ENCODE measurements around the gene THY1.

THY1 gene

DNA sequence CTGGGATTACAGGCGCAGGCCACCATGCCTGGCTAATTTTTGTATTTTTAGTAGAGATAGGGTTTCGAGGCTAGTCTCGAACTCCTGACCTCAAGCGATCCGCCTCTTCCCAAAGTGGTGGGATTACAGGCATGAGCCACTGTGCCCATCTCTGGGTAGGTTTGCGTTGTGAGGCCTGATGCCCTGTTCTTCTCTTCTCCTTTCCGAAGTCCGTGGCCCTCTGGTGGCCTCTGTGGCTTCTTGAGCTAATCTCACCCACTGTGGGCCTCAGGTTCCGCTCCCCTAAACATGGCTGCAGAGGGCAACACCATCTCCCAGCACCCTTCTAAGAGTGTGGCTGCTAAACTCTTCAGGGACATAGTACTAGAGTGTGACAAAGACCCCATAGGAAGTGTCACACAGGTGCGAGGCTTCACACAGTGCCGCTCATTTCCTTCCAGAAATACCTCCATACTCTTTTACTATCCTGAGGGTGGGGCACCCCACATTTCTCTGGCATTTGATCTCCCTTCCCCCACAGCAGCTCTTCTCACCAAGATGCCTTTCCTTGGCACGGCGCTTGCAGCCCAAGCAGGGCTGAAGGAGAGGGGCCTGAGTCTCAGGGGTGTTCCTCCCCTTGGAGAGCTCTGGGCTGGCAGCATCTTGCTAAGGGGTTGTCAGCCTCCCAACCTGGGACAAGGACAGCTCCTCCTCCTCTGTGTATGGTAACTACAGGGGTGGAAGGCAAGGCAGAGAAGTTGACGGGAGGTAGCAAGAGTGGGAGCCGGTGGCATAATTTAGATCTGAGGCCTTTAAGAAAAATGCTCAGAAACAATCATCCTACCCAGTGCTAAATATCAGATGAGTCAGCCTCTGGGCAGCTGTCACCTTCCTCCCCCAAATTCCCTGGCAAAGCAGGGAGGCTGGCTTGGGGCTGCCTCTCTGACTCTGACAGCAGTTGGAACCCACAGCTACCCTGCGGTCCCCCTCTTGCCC, 6.1 kb downstream of the THY1 start:
- no peaks in the 10 kb centered on the region for H3K9me2 ChIP-seq (replicated peaks; ENCODE audit: control insufficient read depth, low read length)
- H3K4me3 ChIP-seq (ENCODE audit: low read length), result no peak overlapping the region
- H3K9me3 ChIP-seq (ENCODE audit: control insufficient read depth, insufficient read depth, low read length), result no peaks in the 10 kb centered on the region
- TF ChIP-seq, protein P1, sequence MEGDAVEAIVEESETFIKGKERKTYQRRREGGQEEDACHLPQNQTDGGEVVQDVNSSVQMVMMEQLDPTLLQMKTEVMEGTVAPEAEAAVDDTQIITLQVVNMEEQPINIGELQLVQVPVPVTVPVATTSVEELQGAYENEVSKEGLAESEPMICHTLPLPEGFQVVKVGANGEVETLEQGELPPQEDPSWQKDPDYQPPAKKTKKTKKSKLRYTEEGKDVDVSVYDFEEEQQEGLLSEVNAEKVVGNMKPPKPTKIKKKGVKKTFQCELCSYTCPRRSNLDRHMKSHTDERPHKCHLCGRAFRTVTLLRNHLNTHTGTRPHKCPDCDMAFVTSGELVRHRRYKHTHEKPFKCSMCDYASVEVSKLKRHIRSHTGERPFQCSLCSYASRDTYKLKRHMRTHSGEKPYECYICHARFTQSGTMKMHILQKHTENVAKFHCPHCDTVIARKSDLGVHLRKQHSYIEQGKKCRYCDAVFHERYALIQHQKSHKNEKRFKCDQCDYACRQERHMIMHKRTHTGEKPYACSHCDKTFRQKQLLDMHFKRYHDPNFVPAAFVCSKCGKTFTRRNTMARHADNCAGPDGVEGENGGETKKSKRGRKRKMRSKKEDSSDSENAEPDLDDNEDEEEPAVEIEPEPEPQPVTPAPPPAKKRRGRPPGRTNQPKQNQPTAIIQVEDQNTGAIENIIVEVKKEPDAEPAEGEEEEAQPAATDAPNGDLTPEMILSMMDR (IDR thresholded peaks at IDR 0.05; ENCODE audit: low read depth, low read length, poor library complexity, severe bottlenecking), result no peak
- H3K79me2 ChIP-seq (ENCODE audit: control insufficient read depth, low read length), result no peaks in the 10 kb centered on the region
- H3K27ac ChIP-seq (ENCODE audit: low read depth, low read length), result no peak overlapping the region
- H3K36me3 ChIP-seq (ENCODE audit: control insufficient read depth, low read length), result no peaks in the 10 kb centered on the region
- peaks cover 23% of the 10 kb centered on the region for H3K4me1 ChIP-seq (ENCODE audit: control insufficient read depth, low read length)
- peaks cover 7% of the 10 kb centered on the region for H3K27me3 ChIP-seq (ENCODE audit: control insufficient read depth, low read length)
- H3K4me2 ChIP-seq (ENCODE audit: low read length), result no peak overlapping the region
- H4K20me1 ChIP-seq (ENCODE audit: control insufficient read depth, insufficient read depth, low read depth, low read length), result no peaks in the 10 kb centered on the region
- no peaks in the 10 kb centered on the region for H3F3A ChIP-seq (ENCODE audit: control insufficient read depth, insufficient read depth)

DNA sequence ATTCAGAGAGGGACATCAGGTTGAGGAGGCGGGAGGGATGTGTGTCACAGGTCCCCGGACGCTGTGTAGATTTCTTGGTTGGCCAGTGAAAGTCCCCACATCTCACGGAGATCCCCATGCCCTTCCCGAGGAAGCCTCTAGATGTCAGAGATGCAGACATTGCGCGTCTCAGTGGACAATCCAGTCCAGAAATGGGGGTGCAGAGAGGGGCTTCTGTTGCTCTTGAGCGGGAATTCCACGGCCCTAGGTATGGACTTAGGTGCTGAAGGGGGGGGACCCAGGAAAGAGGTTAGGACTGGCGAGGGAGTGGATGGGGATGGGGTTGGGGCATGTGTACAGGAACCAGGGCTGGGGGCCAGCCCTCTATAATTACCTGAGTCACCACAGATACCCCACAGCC, 7.0 kb downstream of the THY1 start:
- TF ChIP-seq, protein P1 (IDR thresholded peaks at IDR 0.05; ENCODE audit: low read depth, low read length, poor library complexity, severe bottlenecking), result no peak
- no peak for TF ChIP-seq EZH2phosphoT487 (IDR thresholded peaks at IDR 0.05; ENCODE audit: borderline replicate concordance, low read length)
- H3K27me3 ChIP-seq (ENCODE audit: control insufficient read depth, low read length), result no peaks in the 10 kb centered on the region
- H3K4me3 ChIP-seq (ENCODE audit: low read length), result no peak overlapping the region
- H3K79me2 ChIP-seq (ENCODE audit: control insufficient read depth, low read length), result no peaks in the 10 kb centered on the region
- H3K9me2 ChIP-seq (replicated peaks; ENCODE audit: control insufficient read depth, low read length), result no peaks in the 10 kb centered on the region
- no peaks in the 10 kb centered on the region for H3K36me3 ChIP-seq (ENCODE audit: control insufficient read depth, low read length)
- no peak overlapping the region for H3K4me2 ChIP-seq (ENCODE audit: low read length)
- H3K27ac ChIP-seq (ENCODE audit: low read depth, low read length), result no peak overlapping the region
- H3F3A ChIP-seq (ENCODE audit: control insufficient read depth, insufficient read depth), result no peaks in the 10 kb centered on the region
- H4K20me1 ChIP-seq (ENCODE audit: control insufficient read depth, insufficient read depth, low read depth, low read length), result no peaks in the 10 kb centered on the region
- H3K4me1 ChIP-seq (ENCODE audit: control insufficient read depth, low read length), result peaks cover 14% of the 10 kb centered on the region
- H3K9me3 ChIP-seq (ENCODE audit: control insufficient read depth, insufficient read depth, low read length), result no peaks in the 10 kb centered on the region

DNA sequence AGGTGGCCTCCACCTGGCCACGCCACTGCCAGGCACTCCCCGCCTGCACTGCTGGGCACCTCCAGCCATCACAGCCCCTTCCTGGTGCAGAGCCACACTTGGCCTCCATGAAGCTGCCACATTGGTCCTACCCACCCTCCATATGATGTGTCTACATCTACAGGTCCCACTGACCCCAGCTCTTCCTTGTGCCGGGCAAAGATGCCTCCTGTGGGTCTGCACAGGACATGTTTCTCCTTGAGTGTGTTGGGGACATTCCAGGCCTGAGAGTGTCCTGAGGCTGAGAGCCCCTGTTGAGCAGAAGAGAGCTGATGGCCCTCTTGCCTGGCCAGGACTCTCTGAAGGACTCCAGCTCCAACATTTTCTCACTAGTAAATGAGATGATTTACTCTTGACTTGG, 7.5 kb downstream of the THY1 start:
- TF ChIP-seq, protein P1 (IDR thresholded peaks at IDR 0.05; ENCODE audit: low read depth, low read length, poor library complexity, severe bottlenecking), result no peak
- TF ChIP-seq EZH2phosphoT487 (IDR thresholded peaks at IDR 0.05; ENCODE audit: borderline replicate concordance, low read length), result no peak
- Histone ChIP-seq H3F3A (ENCODE audit: control insufficient read depth, insufficient read depth) (no peaks in the 10 kb centered on the region), H3K79me2 (ENCODE audit: control insufficient read depth, low read length) (no peaks in the 10 kb centered on the region), H3K9me3 (ENCODE audit: control insufficient read depth, insufficient read depth, low read length) (no peaks in the 10 kb centered on the region), H3K4me2 (ENCODE audit: low read length) (no peak overlapping the region), H4K20me1 (ENCODE audit: control insufficient read depth, insufficient read depth, low read depth, low read length) (no peaks in the 10 kb centered on the region), H3K4me3 (ENCODE audit: low read length) (no peak overlapping the region), H3K9me2 (replicated peaks; ENCODE audit: control insufficient read depth, low read length) (no peaks in the 10 kb centered on the region), H3K27ac (ENCODE audit: low read depth, low read length) (no peak overlapping the region), H3K4me1 (ENCODE audit: control insufficient read depth, low read length) (peaks cover 10% of the 10 kb centered on the region), H3K36me3 (ENCODE audit: control insufficient read depth, low read length) (no peaks in the 10 kb centered on the region), H3K27me3 (ENCODE audit: control insufficient read depth, low read length) (no peaks in the 10 kb centered on the region)

Data from DOHH2 (cell line).